Mesodermal cell (in vitro differentiated cells): ENCODE measurements around the gene WDPCP.

ENCODE experiments used
- H3K27ac ChIP-seq: 2 replicates; pipeline ENCODE4 v1.7.0; 2013; ENCODE audit warnings: mild to moderate bottlenecking, low read depth, low read length, moderate library complexity; ENCODE audit not compliant: severe bottlenecking
- H3K36me3 ChIP-seq: 2 replicates; pipeline ENCODE4 v1.7.1; 2013; ENCODE audit warnings: mild to moderate bottlenecking, low read length, moderate library complexity; ENCODE audit not compliant: control insufficient read depth, insufficient read depth
- H3K4me1 ChIP-seq: one replicate; pipeline ENCODE4 v1.7.1; 2013; ENCODE audit warnings: mild to moderate bottlenecking, low read length; ENCODE audit not compliant: insufficient read depth, control insufficient read depth, poor library complexity, severe bottlenecking
- H3K4me3 ChIP-seq: 2 replicates; pipeline ENCODE4 v1.7.0; 2013; ENCODE audit warnings: low read length, control low read depth, mild to moderate bottlenecking; ENCODE audit not compliant: insufficient read depth, poor library complexity, severe bottlenecking; ENCODE audit errors: extremely low read depth
- H3K9me3 ChIP-seq: 2 replicates; pipeline ENCODE4 v1.7.1; 2013; ENCODE audit warnings: mild to moderate bottlenecking, low read length, moderate library complexity; ENCODE audit not compliant: control insufficient read depth
- WGBS, 2 experiments: methylation state at CpG; one replicate each; pipeline ENCODE4 v1.1.5; 2013; ENCODE audit warnings: missing lambda C conversion rate in 2 of 2; ENCODE audit not compliant: insufficient coverage in 2 of 2; 5-methylcytosine and 5-hydroxymethylcytosine counted together

Gene WDPCP

DNA sequence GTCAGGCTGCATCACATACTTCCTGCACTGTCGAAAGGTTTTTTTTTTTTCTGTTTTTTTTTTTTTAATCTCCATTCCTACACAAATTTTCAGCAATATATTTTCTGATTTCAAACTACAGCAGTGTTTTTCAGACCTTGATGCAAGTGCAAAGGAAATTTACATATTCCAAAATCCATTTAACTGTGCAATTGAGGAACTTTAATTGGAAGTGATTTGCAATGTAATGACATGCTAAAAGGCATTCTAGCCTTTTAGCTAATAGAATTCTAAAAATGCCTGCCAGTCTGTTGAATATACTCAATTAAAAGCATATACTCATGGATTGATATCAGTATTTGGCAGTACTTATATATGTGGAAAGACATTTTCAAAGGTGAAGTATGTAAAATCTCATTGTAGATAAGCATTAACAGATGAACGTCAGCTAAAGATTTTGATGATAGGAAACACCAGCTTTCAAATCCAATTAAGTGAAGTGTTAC, 327.1 kb downstream of the WDPCP start:
- no peaks in the 10 kb centered on the region for H3K9me3 ChIP-seq
- no peaks in the 10 kb centered on the region for H3K36me3 ChIP-seq
- no peak overlapping the region for H3K4me3 ChIP-seq
- WGBS, 2 experiments, result 100% methylated on average over 1 to 2 of the region's 2 CpGs
- H3K27ac ChIP-seq, result no peak overlapping the region
- H3K4me1 ChIP-seq, result no peaks in the 10 kb centered on the region

DNA sequence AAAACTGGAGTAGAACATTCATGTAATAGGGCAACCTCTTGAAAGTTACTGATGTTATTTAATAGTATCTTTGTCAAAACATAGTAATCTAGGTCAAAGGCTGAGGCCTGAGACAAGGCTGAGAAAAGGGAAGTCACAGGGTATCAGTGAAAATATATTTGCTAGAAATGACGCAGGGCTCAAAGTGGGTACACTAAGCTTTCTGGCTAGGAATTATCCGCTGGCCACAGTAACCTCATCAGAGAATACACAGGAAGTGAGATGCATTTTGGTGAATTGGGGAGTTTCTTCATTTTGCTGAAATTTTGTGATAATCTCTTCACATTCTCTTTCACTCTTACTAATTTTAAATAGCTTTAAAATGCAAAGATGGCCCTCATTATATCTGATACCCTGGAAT, 330.8 kb downstream of the WDPCP start:
- no peaks in the 10 kb centered on the region for H3K36me3 ChIP-seq
- H3K4me1 ChIP-seq, result no peaks in the 10 kb centered on the region
- H3K9me3 ChIP-seq, result no peaks in the 10 kb centered on the region
- H3K27ac ChIP-seq, result no peak overlapping the region
- 100% methylated on average over 1 of the region's 2 CpGs for WGBS, 2 experiments
- H3K4me3 ChIP-seq, result no peak overlapping the region

DNA sequence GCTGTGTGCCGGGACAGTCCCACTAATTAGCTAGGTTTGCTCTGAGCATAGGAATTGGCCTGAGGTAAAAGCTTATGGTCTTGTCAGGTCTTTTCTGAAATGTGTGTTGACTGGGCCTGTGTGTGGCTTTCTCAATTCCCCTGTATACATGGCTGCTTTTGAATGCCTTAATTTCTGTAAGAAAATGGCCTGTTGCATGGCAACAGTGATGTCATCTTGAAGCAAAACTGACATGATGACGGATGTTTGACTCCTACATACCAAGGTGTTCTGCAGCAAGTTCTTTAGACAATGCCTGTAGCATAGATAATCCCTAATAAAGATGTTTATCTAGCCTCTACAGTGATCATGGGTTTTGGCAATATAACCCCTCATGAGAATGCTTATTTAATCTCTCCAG, 339.1 kb downstream of the WDPCP start:
- Histone ChIP-seq H3K4me3 (no peak overlapping the region), H3K9me3 (no peaks in the 10 kb centered on the region), H3K4me1 (no peaks in the 10 kb centered on the region), H3K36me3 (no peaks in the 10 kb centered on the region), H3K27ac (no peak overlapping the region)
- WGBS, 2 experiments, result 80 to 100% methylated on average over 1 to 2 of the region's 2 CpGs

DNA sequence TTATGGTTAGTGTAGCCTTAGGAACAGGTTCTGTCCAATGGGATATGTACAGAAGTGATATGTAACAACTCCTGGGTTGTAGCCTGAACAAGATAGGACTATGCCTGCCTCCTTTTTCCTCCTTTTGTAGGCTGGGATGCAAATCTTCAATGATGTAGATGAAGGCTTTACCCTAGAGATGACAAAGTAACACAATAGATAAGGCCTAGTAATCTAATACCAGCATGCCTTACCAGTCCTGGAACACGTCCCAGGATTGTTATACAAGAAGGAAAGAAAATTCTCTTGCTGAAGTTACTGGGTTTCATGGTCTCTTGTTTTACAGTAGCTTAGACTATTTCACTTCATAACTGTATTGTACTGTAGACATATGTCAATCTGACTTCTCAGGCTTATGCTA, 345.5 kb downstream of the WDPCP start:
- Histone ChIP-seq H3K36me3 (no peaks in the 10 kb centered on the region), H3K9me3 (no peaks in the 10 kb centered on the region), H3K4me3 (no peak overlapping the region), H3K27ac (no peak overlapping the region), H3K4me1 (no peaks in the 10 kb centered on the region)
- WGBS, 2 experiments, result no CpG with 5 or more reads among the region's 1 CpG

DNA sequence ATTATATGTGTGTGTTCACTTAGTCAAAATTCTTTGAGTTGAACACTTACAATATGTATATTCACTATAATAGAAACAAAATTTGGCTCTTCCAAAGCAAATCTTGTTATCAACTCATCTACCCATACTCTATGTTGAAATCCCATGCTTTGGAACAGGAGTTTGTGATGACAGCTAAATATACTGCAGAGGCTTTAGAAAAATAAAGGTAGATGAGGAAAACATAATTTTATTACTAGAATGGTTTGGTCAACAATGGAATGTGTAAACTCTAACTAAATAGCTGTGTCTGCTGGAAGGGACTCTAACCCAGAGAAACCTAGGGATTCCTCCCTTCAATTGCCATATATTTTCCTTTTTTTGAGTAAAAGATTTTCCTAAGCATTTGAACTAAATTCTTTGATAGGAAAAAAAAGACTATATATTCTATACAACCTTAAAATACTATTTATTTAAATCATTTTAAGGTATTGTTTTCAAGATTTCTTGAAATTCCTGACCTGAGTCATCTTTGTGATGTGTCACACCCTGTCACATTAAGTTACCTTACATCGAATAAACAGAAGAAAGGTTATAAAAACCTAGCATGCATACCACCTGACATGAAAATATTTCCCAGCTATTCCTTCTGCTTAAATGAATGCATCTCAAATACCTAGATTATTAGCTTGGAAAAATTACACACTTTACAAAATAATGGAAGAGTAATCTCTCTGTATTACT, 362.2 kb downstream of the WDPCP start:
- Histone ChIP-seq H3K4me1 (no peaks in the 10 kb centered on the region), H3K36me3 (no peaks in the 10 kb centered on the region), H3K4me3 (no peak overlapping the region), H3K27ac (no peak overlapping the region), H3K9me3 (no peaks in the 10 kb centered on the region)
- WGBS, 2 experiments, result 86 to 100% methylated on average over 1 of the region's 1 CpG

DNA sequence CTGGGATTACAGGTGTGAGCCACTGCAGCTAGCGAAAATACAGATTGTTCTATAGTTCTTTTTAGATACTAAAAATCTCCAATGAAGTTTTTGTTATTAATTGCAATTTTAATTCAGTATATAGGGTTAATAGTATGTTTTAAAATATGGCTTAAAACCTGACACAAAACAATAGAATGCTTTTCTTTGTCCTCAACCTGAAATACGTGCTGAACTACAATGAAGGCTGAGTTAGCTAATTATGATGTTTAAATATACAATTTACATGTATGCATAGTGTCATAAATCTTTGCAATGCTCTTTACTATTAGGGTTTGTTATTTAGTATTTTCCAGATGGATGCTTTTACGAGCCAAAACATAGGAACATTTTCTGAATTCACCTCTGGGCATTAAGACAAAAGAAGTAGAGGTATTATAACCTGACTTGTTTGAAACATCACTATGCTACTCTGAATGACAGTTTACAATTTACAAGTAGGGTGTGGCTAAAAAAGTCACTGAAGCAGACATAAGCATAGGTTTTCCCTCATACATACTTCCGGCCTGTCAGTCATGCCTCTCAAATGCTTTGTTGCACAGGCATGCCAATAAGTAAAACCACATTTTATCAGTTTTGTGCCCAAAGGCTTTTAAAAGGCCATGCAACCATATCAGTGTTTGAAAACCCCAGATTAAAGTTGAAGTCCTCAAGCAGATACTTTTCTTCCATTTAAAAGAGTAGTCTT, 369.3 kb downstream of the WDPCP start:
- Histone ChIP-seq H3K27ac (no peak overlapping the region), H3K9me3 (no peaks in the 10 kb centered on the region), H3K4me1 (no peaks in the 10 kb centered on the region), H3K4me3 (no peak overlapping the region), H3K36me3 (no peaks in the 10 kb centered on the region)
- 89 to 100% methylated on average over 1 of the region's 4 CpGs for WGBS, 2 experiments

DNA sequence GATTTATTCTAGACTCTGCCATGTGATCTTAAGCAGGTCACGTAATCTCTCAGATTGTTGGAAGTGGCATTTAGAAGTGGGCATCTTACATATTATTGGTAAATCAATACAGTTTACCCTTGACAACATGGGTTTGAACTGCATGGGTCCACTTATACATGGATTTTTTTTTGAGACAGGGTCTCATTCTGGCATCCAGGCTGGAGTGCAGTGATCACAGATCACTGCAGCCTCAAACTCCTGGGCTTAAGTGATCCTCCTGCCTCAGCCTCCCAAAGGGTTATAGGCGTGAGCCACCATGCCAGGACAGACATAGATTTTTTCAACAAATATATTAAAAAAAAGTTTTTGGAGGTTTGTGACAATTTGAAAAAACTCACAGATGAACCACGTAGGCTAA, 393.0 kb downstream of the WDPCP start:
- H3K9me3 ChIP-seq, result no peaks in the 10 kb centered on the region
- no peaks in the 10 kb centered on the region for H3K4me1 ChIP-seq
- no peak overlapping the region for H3K27ac ChIP-seq
- no CpG with 5 or more reads among the region's 3 CpGs for WGBS, 2 experiments
- no peak overlapping the region for H3K4me3 ChIP-seq
- H3K36me3 ChIP-seq, result no peaks in the 10 kb centered on the region

DNA sequence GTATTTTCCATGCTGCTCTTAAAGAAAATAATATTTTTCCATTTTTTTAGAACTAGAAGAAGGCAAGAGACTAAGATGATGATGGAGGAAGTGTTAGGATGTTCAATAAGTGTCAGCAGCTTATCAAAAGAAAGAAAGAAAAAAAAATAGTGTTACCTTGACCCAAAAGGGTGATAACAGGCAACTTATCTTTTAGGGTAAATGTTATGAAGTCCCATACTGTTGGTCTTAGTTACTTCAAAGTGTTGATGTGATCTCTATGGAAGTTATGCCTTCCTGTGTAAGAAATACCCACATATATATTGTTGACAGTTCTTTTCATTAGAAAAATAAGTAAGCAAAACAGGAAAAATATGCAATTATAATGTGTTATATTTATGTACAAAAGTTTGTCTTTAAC, 394.1 kb downstream of the WDPCP start:
- no peaks in the 10 kb centered on the region for H3K36me3 ChIP-seq
- no peaks in the 10 kb centered on the region for H3K9me3 ChIP-seq
- no peak overlapping the region for H3K27ac ChIP-seq
- H3K4me1 ChIP-seq, result no peaks in the 10 kb centered on the region
- no peak overlapping the region for H3K4me3 ChIP-seq

DNA sequence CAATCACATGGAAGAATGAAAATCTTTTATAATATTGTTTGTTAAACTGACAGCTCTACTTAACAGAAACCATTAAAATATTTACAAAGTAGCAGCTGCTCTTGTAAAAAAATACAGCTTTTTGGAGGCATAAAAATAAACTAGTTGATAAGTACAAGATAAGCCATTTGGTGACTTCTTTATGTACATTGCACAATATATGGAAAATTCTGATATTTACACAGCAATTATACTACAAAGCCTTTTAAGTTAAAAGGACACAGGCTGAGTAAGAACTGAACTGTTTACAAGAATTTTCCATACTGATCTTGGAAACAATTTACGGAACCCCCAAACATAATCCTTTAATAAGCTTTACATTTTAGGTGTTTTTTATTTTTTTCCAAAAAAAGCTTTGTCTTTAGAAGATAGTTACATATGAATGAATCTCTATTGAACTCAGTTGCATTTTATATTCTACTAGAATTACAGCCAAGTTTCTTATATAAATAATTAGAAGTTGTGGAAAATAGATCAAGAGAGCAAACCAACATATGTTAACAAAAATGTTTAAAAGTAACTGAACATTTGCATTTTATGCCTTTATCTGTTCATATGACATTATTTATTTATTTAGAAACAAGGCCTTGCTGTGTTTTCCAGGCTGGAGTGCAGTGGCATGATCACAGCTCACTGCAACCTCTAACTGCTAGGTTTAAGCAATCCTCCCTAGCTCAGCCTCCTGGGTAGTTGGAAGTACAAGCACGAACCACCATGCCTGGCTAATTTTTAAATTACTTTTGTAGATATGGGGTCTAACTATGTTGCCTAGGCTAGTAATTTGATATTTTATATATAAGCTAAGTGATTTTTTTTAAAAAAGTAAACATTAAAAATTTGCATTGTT, 395.1 kb downstream of the WDPCP start:
- no peak overlapping the region for H3K27ac ChIP-seq
- WGBS, 2 experiments, result no CpG with 5 or more reads among the region's 2 CpGs
- no peaks in the 10 kb centered on the region for H3K36me3 ChIP-seq
- H3K4me1 ChIP-seq, result no peaks in the 10 kb centered on the region
- H3K9me3 ChIP-seq, result no peaks in the 10 kb centered on the region
- no peak overlapping the region for H3K4me3 ChIP-seq

DNA sequence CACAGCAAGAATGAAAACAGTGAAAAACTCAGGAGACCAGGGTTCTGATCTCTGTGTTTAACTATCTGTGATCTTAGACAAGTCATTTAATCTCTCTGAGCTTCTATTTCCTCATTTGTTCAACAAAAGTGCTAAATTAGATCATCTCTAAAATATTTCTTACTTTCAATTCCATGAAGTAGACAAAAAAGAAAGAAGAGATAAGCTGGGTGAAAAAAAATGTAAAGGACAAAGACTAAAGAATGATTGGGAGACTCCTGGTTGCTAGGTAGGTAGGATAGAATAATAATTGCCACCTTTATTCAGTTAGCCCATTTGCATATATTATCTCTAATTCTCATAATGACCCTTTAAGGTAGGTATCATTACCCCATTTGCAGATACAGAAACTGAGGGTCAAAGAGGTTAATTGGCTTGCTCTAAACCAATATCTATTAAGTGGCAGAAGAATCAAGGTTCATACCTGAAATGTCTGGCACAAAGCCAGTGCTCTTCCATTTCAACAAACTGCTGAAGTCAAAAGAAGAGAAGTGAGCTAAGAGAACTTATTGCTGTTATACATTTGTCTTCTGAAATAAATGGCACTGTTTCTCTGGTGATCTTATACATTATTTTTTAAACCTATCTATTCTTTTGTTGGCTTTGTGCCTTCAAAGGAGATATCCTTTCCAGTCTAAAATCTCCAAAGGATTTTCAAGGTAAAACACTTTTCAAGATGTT, 395.9 kb downstream of the WDPCP start:
- Histone ChIP-seq H3K4me3 (no peak overlapping the region), H3K9me3 (no peaks in the 10 kb centered on the region), H3K36me3 (no peaks in the 10 kb centered on the region), H3K4me1 (no peaks in the 10 kb centered on the region), H3K27ac (no peak overlapping the region)
